Measurements from ENCODE around the gene GDI1.

Gene GDI1

DNA sequence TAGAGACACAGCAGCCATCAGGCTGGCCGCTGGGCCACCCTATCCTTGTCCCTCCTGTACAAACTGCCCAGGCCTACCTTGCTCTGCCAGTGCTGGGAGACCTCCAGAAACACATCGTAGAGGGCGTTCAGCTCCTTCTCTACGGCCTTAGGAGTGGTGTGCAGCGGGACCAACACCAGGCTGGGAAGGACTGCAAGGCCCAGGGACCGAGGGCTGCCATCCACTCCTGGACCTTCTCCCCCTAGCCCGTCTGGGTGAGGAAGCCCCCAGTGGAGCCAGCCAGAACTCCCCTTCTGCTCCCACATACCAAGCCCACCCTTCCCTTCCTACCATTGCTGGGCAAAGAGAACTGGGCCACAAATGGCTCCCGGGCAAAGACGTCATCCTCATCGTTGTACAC, 33.8 kb upstream of the GDI1 start:
- TF ChIP-seq, protein P1, sequence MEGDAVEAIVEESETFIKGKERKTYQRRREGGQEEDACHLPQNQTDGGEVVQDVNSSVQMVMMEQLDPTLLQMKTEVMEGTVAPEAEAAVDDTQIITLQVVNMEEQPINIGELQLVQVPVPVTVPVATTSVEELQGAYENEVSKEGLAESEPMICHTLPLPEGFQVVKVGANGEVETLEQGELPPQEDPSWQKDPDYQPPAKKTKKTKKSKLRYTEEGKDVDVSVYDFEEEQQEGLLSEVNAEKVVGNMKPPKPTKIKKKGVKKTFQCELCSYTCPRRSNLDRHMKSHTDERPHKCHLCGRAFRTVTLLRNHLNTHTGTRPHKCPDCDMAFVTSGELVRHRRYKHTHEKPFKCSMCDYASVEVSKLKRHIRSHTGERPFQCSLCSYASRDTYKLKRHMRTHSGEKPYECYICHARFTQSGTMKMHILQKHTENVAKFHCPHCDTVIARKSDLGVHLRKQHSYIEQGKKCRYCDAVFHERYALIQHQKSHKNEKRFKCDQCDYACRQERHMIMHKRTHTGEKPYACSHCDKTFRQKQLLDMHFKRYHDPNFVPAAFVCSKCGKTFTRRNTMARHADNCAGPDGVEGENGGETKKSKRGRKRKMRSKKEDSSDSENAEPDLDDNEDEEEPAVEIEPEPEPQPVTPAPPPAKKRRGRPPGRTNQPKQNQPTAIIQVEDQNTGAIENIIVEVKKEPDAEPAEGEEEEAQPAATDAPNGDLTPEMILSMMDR (IDR thresholded peaks at IDR 0.05; ENCODE audit: extremely low read depth, insufficient read depth, missing control alignments): no peak
- DNase-seq (ENCODE audit: low spot score): no peak
- in situ Hi-C loops (cut with MboI; ENCODE audit: low pct_unique_long_range_greater_than_20kb, low sequenced_read_pairs, unreplicated experiment): no loop called here

DNA sequence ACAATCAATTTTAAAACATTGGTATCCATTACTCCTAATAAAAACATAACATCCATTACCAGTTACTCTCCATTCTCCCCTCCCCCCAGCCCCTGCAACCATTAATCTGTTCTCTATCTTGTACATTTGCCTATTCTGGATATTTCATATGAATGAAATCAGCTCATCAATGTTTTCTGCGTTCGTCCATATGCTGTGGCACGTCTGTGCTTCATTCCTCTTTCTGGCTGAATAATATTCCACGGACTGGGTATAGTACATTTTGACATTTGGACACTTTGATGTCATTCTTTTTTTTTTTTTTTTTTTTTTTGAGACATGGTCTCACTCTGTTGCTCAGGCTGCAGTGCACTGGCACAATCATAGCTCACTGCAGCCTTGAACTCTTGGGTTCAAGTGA, 33.1 kb upstream of the GDI1 start:
- in situ Hi-C loops (cut with MboI; ENCODE audit: low pct_unique_long_range_greater_than_20kb, low sequenced_read_pairs, unreplicated experiment): no loop called here
- TF ChIP-seq, protein P1 (IDR thresholded peaks at IDR 0.05; ENCODE audit: extremely low read depth, insufficient read depth, missing control alignments): no peak
- DNase-seq (ENCODE audit: low spot score): no peak

DNA sequence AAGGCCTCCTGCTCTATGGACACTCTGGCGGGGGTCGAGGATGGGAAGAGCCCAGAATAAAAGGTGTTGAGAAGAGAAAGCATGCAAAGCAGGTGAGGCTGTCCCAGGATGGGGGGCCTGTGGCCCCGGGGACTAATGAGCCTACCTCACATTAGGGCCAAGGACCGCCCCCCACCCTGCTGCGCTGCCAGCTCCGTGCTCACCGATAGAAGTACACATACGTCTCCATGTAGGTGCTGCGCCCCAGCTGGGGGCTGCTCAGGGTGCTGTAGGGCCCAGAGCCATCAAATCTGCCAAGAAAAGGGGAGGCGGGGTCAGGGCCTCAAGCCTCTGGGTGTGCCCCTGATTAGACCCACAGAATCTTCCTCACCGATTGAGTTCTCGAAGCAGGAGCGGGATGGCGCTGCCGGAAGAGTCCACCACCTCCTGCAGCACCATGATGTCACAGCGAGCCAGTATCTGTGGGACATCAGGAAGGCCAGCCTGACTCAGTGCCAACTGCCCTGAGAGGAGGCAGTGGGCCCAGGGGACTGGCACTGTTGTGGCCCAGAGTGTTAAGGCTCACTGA, 32.2 kb upstream of the GDI1 start:
- in situ Hi-C loops (cut with MboI; ENCODE audit: low pct_unique_long_range_greater_than_20kb, low sequenced_read_pairs, unreplicated experiment): no loop called here
- no peak for DNase-seq (ENCODE audit: low spot score)
- TF ChIP-seq, protein P1 (IDR thresholded peaks at IDR 0.05; ENCODE audit: extremely low read depth, insufficient read depth, missing control alignments): no peak

DNA sequence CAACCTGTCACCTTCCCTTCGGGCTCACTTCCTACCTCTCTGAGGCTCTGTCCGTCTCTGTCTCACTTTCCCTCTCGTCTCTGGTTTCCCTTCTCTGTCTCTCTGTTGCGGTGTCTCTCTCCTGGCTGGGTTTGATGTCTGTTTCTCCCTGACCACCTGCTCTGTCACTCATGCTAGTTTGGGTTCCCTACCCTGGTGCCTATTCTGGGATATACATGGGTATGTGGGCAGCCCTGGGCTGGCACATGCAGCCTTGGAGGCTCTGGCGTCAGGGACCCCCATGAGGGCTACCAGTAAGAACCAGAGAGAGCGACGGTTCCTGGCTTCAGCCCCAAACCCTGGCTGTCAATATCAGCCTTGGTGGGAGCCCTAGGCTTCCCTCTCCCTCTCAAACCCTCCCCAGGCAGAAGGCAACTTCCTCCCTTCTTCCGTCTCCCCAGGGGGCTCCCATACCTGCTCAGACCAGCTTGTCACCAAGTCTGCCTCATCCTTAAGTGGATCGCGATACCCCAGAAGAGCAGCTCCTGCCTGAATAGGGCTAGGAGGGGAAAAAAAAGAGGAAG, 28.2 kb upstream of the GDI1 start:
- in situ Hi-C loops (cut with MboI; ENCODE audit: low pct_unique_long_range_greater_than_20kb, low sequenced_read_pairs, unreplicated experiment): no loop called here

DNA sequence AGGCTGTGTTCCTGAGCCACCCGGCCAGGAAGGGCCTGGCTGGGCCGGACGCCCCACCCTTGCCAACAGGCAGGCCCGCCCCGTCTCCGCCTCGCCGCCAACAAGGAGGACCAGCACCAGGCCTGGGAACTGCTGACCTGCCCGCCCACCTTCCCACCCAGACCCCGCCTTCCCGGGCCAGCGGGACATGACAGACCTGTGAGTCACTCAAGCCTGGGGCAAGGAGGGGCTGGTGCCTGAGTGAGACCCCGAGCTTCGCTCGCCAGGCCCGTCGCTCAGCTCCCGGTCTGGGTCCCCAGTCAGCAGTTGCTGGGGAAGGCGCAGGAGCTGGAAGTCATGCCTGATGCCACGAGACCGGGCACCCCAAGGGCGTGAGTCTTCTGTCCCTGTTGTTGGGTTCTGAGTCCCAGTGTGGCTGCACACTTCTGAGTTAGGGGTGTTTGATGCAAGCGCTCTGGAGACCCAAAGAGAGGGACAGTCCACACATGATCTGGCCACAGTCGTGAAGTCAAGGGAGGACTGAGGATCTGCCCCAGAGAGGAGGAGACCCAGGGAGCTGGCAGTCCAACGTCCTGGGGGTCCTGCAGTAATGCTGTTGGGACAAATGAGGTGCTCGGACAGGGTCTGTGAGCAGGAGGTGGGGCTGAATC, 27.6 kb upstream of the GDI1 start, which contains the start of gene DNASE1L1:
Gene DNASE1L1 (minus strand): TSS at position 33 of the 650 bp plus-strand sequence. CDS start 3,686 bp downstream, outside the sequence.
- peak; percentile 58 for DNase-seq (ENCODE audit: low spot score)
- in situ Hi-C loops (cut with MboI; ENCODE audit: low pct_unique_long_range_greater_than_20kb, low sequenced_read_pairs, unreplicated experiment): no loop called here
- TF ChIP-seq, protein P1 (IDR thresholded peaks at IDR 0.05; ENCODE audit: extremely low read depth, insufficient read depth, missing control alignments): no peak

More for the DNA sequence above, 28.2 kb upstream of the GDI1 start:
- TF ChIP-seq, protein P1 (IDR thresholded peaks at IDR 0.05; ENCODE audit: extremely low read depth, insufficient read depth, missing control alignments): no peak
- no peak for DNase-seq (ENCODE audit: low spot score)

DNA sequence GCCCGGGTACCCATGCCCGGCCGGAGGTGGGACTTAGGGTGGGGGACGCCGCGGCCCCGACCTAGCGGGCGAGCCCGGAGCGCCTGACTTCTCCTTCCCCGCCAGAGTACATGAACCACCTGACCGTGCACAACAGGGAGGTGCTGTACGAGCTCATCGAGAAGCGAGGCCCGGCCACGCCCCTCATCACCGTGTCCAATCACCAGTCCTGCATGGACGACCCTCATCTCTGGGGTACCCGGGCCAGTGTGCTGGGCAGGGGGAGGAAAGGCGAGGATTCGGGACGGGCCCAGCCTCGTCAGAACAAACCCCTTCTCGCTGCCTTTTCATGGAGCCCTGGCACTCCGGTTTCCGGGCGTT, 25.0 kb upstream of the GDI1 start:
- TF ChIP-seq, protein P1 (IDR thresholded peaks at IDR 0.05; ENCODE audit: extremely low read depth, insufficient read depth, missing control alignments): no peak
- peak; percentile 79 for DNase-seq (ENCODE audit: low spot score)
- in situ Hi-C loops (cut with MboI; ENCODE audit: low pct_unique_long_range_greater_than_20kb, low sequenced_read_pairs, unreplicated experiment): no loop called here
